Upper lobe of left lung (tissue), 6 donors: ENCODE results near the gene ZSWIM6. TPM values are rescaled to one million over a fixed set of nuclear protein-coding genes. Genes with fewer than 3 reads are reported as not detected.
A peak's percentile ranks its signal among the peaks of the same experiment; 100 is the strongest.

Experiments used
- ATAC-seq, 2 donors: fragments of 200-7000 bp; cut with Tn5 transposase; one replicate each; pipeline ENCODE4 v1.9.1; 2022; ENCODE audit warnings: mild to moderate bottlenecking in 2 of 2, moderate library complexity in 2 of 2; ENCODE audit not compliant: low FRiP score in 2 of 2
- DNase-seq, 2 donors: peaks; one replicate each; pipeline ENCODE4 v3.0.0-alpha.2; 2019 to 2020
- H3K27ac ChIP-seq, 4 donors: fragments of 200-600 bp; sonication (generic); one replicate each; pipeline ENCODE4 v1.5.1; 2016 to 2019
- H3K27me3 ChIP-seq, 4 donors: fragments of 200-600 bp; sonication (generic); one replicate each; pipeline ENCODE4 v1.5.1; 2017 to 2019
- H3K36me3 ChIP-seq, 4 donors: fragments of 200-600 bp; sonication (generic); one replicate each; pipeline ENCODE4 v1.5.1; 2016 to 2019
- H3K4me1 ChIP-seq, 4 donors: fragments of 200-600 bp; sonication (generic); one replicate each; pipeline ENCODE4 v1.5.1; 2018 to 2019
- H3K4me3 ChIP-seq, 4 donors: fragments of 200-600 bp; sonication (generic); one replicate each; pipeline ENCODE4 v1.5.1; 2017 to 2019; ENCODE audit warnings: mild to moderate bottlenecking in 2 of 4, moderate library complexity in 1 of 4
- H3K9me3 ChIP-seq, 4 donors: fragments of 200-600 bp; sonication (generic); one replicate each; pipeline ENCODE4 v1.5.1; 2018 to 2019
- EP300 ChIP-seq, 4 donors: sonication (generic); formaldehyde crosslinking; IDR thresholded peaks; one replicate each; pipeline ENCODE4 v1.5.1; 2017; ENCODE audit warnings: antibody characterized with exemption in 4 of 4, control low read depth in 2 of 4
- POLR2A ChIP-seq, 4 donors: fragments of 450-650 bp; IDR thresholded peaks; one replicate each; pipeline ENCODE4 v1.5.1; 2016 to 2017; ENCODE audit warnings: antibody characterized with exemption in 4 of 4, mild to moderate bottlenecking in 2 of 4
- POLR2AphosphoS5 ChIP-seq, 2 donors: sonication (generic); formaldehyde crosslinking; IDR thresholded peaks; one replicate each; pipeline ENCODE4 v1.5.1; 2017; ENCODE audit warnings: antibody characterized with exemption in 2 of 2
- WGBS, 2 donors: methylation state at CpG; one replicate each; pipeline ENCODE4 v1.1.5; 2017 to 2018; 5-methylcytosine and 5-hydroxymethylcytosine counted together
- total RNA-seq, 6 donors: library from RNA; depleted of rRNA in 4 of 6; stranded (reverse); fragments of >200 nt in 4 of 6; gene quantifications; one replicate each; pipeline versions ENCODE4 v1.1.0 to v1.2.1, GENCODE V29; 2016 to 2021
- TF ChIP-seq, protein P1 (sequence below), 6 experiments: fragments of 450-650 bp in 4 of 6; fragments of 200-600 bp in 2 of 6; sonication (generic) in 2 of 6; IDR thresholded peaks; one replicate each; pipeline ENCODE4 v1.5.1; 2016 to 2019; ENCODE audit warnings: antibody characterized with exemption in 6 of 6
- donor health status: DM: no; HTN: no; CAD: no; lungs with moderate emphysema.
- donor health status: DM: no; HTN: yes; CAD: no; lungs with severe emphysema.

The ZSWIM6 gene
- total RNA-seq, 6 donors from 2014 or later: 10.5 to 22.3 (median 15.7) TPM

DNA sequence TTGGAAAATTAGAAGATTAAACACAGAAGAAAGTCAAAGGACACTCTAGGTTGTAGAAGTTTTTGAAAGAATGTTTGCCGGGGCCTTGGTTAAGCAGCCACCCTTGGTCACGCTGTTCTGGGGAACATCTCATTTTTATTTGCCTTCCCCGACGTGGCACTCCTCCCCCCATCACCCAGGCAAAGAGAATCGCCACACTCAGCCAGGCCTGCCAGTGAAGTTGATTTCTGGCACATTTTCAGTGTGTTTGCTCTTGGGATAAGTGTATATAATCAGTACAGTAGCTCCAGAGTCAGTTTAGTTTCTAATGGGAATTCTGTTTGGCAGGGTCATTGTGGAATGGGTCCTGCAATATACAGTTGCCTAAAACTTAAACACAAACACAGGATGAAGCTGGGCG, 243.5 kb downstream of the ZSWIM6 start:
- ATAC-seq (no peak), DNase-seq (no peak)
- Histone ChIP-seq H3K27ac (no peak overlapping the region), H3K9me3 (no peaks in the 10 kb centered on the region), H3K4me1 (peaks cover 0 to 6% (median 4%) of the 10 kb centered on the region in 4 donors), H3K27me3 (no peaks in the 10 kb centered on the region), H3K36me3 (no peaks in the 10 kb centered on the region), H3K4me3 (no peak overlapping the region)
- 74 to 76% methylated on average over 6 of the region's 6 CpGs for WGBS, 2 donors
- TF ChIP-seq EP300 (IDR thresholded peaks at IDR 0.05) (no peak), POLR2AphosphoS5 (IDR thresholded peaks at IDR 0.05) (no peak), POLR2A (IDR thresholded peaks at IDR 0.05) (no peak)
- TF ChIP-seq, protein P1, sequence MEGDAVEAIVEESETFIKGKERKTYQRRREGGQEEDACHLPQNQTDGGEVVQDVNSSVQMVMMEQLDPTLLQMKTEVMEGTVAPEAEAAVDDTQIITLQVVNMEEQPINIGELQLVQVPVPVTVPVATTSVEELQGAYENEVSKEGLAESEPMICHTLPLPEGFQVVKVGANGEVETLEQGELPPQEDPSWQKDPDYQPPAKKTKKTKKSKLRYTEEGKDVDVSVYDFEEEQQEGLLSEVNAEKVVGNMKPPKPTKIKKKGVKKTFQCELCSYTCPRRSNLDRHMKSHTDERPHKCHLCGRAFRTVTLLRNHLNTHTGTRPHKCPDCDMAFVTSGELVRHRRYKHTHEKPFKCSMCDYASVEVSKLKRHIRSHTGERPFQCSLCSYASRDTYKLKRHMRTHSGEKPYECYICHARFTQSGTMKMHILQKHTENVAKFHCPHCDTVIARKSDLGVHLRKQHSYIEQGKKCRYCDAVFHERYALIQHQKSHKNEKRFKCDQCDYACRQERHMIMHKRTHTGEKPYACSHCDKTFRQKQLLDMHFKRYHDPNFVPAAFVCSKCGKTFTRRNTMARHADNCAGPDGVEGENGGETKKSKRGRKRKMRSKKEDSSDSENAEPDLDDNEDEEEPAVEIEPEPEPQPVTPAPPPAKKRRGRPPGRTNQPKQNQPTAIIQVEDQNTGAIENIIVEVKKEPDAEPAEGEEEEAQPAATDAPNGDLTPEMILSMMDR (IDR thresholded peaks at IDR 0.05): no peak

DNA sequence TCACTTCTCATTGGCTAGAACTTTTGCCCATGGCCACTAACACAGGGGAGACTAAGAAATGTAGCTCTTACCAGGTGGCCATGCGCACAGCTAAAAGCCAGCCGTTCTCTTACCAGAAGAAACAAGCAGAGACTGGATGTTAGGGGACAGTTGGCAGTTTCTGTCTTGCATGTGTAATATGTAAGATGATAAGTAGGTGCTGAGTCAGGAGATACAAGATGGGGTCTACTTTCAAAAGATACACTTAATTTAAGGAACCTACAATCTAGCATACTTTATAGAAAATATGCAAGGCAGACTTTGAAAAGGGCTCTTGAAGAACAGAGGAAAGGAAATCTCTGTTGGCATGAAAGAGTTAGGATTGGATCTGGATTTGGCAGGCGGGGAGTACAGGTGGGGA, 244.5 kb downstream of the ZSWIM6 start:
- no peaks in the 10 kb centered on the region for H3K9me3 ChIP-seq
- H3K36me3 ChIP-seq: no peaks in the 10 kb centered on the region
- ATAC-seq (no peak), DNase-seq (no peak)
- WGBS, 2 donors: 91 to 95% methylated on average over 3 of the region's 3 CpGs
- no peaks in the 10 kb centered on the region for H3K27me3 ChIP-seq
- H3K27ac ChIP-seq: no peak overlapping the region
- peaks cover 0 to 6% (median 4%) of the 10 kb centered on the region in 4 donors for H3K4me1 ChIP-seq
- TF ChIP-seq EP300 (IDR thresholded peaks at IDR 0.05) (no peak), POLR2A (IDR thresholded peaks at IDR 0.05) (no peak), POLR2AphosphoS5 (IDR thresholded peaks at IDR 0.05) (no peak)
- TF ChIP-seq, protein P1 (IDR thresholded peaks at IDR 0.05): no peak
- H3K4me3 ChIP-seq: no peak overlapping the region

DNA sequence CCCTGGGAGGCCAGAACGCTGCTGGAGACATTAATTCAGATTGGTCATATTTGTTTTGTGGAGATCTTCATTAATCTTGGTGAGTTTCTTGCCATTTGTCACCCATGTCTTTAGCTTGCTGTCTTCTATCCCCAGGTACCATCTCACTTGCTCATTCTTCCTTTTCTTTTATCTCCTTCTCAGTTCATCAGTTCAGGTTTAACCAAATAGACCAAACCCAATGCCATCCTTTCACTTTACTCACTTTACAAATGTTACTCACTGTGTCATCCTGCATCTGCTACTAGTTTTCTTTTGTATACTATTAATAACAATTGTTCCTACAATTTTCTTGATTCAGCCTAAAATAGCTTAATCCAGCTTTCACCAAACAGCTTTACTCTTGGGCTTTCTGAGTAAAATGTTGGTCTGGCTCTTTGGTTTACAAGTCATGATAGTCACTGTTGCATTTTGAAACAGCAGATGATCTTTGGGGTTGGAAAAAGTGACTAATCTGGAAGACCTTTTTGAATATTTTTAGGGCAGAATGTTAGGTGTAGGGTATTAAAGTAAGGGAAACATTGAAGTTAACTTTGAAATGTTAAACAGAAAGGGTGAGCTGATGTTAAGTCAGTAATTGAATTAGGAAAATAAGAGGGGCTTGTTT, 246.9 kb downstream of the ZSWIM6 start:
- DNase-seq (no peak), ATAC-seq (no peak)
- no peak overlapping the region for H3K27ac ChIP-seq
- H3K4me3 ChIP-seq: no peak overlapping the region
- peaks cover 3 to 16% (median 9%) of the 10 kb centered on the region in 4 donors for H3K4me1 ChIP-seq
- H3K27me3 ChIP-seq: no peaks in the 10 kb centered on the region
- H3K9me3 ChIP-seq: no peaks in the 10 kb centered on the region
- H3K36me3 ChIP-seq: no peaks in the 10 kb centered on the region
- WGBS, 2 donors: 84 to 92% methylated on average over 1 of the region's 1 CpG
- TF ChIP-seq EP300 (IDR thresholded peaks at IDR 0.05): no peak
- TF ChIP-seq, protein P1 (IDR thresholded peaks at IDR 0.05): no peak
- TF ChIP-seq POLR2A (IDR thresholded peaks at IDR 0.05): no peak
- no peak for TF ChIP-seq POLR2AphosphoS5 (IDR thresholded peaks at IDR 0.05)

DNA sequence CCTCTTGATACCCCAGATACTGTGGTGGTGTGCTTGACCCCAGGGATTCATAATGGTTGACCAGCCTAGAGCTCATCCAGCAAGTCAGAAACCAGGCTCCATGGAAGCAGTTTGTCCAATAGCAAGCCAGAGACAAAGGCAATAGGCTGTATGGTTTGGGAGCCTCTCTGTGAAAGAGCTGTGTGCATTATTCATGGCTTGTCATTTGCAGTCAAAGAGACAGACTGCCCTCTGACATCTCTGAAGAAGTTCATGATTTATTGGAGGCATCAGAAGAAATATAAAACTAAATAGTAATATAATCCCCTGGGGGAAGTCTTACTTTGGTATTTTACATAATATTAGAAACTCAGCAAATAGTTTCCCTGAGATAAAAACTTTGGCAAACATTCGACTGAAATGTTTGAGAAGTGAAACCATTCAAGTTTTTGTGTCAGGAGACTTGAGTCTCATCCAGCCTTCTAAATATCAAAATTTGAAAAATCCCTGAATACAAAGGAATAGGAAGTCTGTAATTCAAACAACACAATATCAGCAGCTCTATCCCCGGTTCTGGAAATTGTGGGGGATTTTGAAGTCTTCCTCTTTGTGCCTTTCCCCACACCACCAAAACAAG, 250.3 kb downstream of the ZSWIM6 start:
- TF ChIP-seq POLR2A (IDR thresholded peaks at IDR 0.05): no peak
- no peak for TF ChIP-seq POLR2AphosphoS5 (IDR thresholded peaks at IDR 0.05)
- TF ChIP-seq, protein P1 (IDR thresholded peaks at IDR 0.05): no peak
- ATAC-seq: no peak
- Histone ChIP-seq H3K27me3 (no peaks in the 10 kb centered on the region), H3K27ac (peak overlapping the region; percentile 2 to 67 (median 37)), H3K4me3 (no peak overlapping the region), H3K4me1 (peaks cover 0 to 10% (median 8%) of the 10 kb centered on the region in 4 donors), H3K36me3 (no peaks in the 10 kb centered on the region), H3K9me3 (no peaks in the 10 kb centered on the region)
- DNase-seq: no peak
- WGBS, 2 donors: 13 to 22% methylated on average over 2 of the region's 2 CpGs
